Small intestine (tissue), 7 donors: ENCODE results near the gene STOX1. TPM values are rescaled to one million over a fixed set of nuclear protein-coding genes. Genes with fewer than 3 reads are reported as not detected.
A peak's percentile ranks its signal among the peaks of the same experiment; 100 is the strongest.
"Not testable (repeated sequence)": the region's sequence is repeated elsewhere in the genome, so short reads cannot be mapped to it uniquely, and the experiment has no call there.

Source experiments
- DNase-seq, 2 donors: peaks; one replicate each; pipeline versions ENCODE4 v3.0.0 to v3.0.0-alpha.2; 2013
- FAIRE-seq: peaks from 2 replicates; lab custom pipeline; 2012; peaks lifted over from hg19 to GRCh38; lab: Jason Lieb, UNC
- H3K27ac ChIP-seq, 3 donors: one replicate each; pipeline ENCODE4 v1.5.1; 2013; ENCODE audit warnings: low read length in 2 of 3, mild to moderate bottlenecking in 2 of 3, control low read depth in 1 of 3, inconsistent platforms in 1 of 3, low read depth in 1 of 3, moderate library complexity in 1 of 3
- H3K27me3 ChIP-seq, 3 donors: one replicate each; pipeline ENCODE4 v1.6.1; 2013; ENCODE audit warnings: low read length in 3 of 3, inconsistent platforms in 1 of 3; ENCODE audit not compliant: control insufficient read depth in 3 of 3, insufficient read depth in 3 of 3
- H3K36me3 ChIP-seq, 3 donors: one replicate each; pipeline ENCODE4 v1.6.1; 2013; ENCODE audit warnings: low read length in 3 of 3, inconsistent platforms in 1 of 3, low read depth in 1 of 3, mild to moderate bottlenecking in 1 of 3, moderate library complexity in 1 of 3; ENCODE audit not compliant: control insufficient read depth in 3 of 3, insufficient read depth in 2 of 3
- H3K4me1 ChIP-seq, 3 donors: one replicate each; pipeline ENCODE4 v1.6.1; 2013; ENCODE audit warnings: low read length in 2 of 3, inconsistent platforms in 1 of 3, low read depth in 1 of 3, mild to moderate bottlenecking in 1 of 3, moderate library complexity in 1 of 3; ENCODE audit not compliant: control insufficient read depth in 3 of 3, insufficient read depth in 2 of 3
- H3K4me3 ChIP-seq, 3 donors: one replicate each; pipeline ENCODE4 v1.5.1; 2013; ENCODE audit warnings: low read length in 3 of 3, control low read depth in 1 of 3, inconsistent platforms in 1 of 3, low read depth in 1 of 3, mild to moderate bottlenecking in 1 of 3, moderate library complexity in 1 of 3
- H3K9me3 ChIP-seq, 2 donors: one replicate each; pipeline ENCODE4 v1.6.1; 2013; ENCODE audit warnings: low read depth in 1 of 2, low read length in 1 of 2; ENCODE audit not compliant: control insufficient read depth in 2 of 2, insufficient read depth in 1 of 2
- WGBS, 3 donors: extraction: QIAGEN DNeasy Blood & Tissue Kit; methylation state at CpG; one replicate each; pipeline ENCODE4 v1.1.7; 2013; 5-methylcytosine and 5-hydroxymethylcytosine counted together
- polyA plus RNA-seq, 4 donors: library from polyadenylated mRNA; stranded (reverse) in 3 of 4; unstranded in 1 of 4; fragments of 200-250 nt in 3 of 4; fragments of 120-200 nt in 1 of 4; gene quantifications; one replicate each; pipeline versions ENCODE4 v1.2.1 to v1.2.3, GENCODE V29; 2013
- donor health status: healthy with polysubstance abuse.
- donor health status: control.
- donor health status: control.
- donor health status: Bipolar disorder and iron deficiency.
- donor health status: healthy.

Gene STOX1
- polyA plus RNA-seq, 4 donors, result 0.81 to 8.7 (median 2.5) TPM; not detected in 1

DNA sequence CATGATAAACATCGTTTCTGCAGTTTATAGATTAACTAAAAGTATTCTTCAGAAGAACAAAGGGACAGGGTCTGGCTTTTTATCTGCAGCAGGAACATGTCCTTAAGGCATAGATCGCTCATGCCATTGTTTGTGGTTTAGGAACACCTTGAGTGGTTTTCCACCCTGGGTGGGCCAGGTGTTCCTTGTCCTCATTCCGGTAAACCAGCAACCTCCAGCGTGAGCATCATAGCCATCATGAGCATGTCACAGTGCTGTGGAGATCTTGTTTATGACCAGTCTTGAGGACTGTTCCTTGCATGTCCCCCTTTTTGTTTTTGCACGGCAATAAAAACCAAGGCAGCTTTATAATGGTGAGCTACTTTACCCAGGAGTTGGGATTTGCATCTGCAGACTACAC is 33.9 kb downstream of the STOX1 start:
- Histone ChIP-seq H3K4me1 (no peaks in the 10 kb centered on the region), H3K27ac (no peak overlapping the region), H3K27me3 (no peaks in the 10 kb centered on the region), H3K9me3 (peaks cover 0 to 31% of the 10 kb centered on the region in 2 donors), H3K4me3 (no peak overlapping the region), H3K36me3 (peaks cover 0 to 3% (median 0%) of the 10 kb centered on the region in 3 donors)
- DNase-seq, result peak in 1 of 2 donors; percentile 45
- WGBS, 3 donors, result 91 to 93% (median 93%) methylated on average over 5 of the region's 5 CpGs
- FAIRE-seq, result no peak

DNA sequence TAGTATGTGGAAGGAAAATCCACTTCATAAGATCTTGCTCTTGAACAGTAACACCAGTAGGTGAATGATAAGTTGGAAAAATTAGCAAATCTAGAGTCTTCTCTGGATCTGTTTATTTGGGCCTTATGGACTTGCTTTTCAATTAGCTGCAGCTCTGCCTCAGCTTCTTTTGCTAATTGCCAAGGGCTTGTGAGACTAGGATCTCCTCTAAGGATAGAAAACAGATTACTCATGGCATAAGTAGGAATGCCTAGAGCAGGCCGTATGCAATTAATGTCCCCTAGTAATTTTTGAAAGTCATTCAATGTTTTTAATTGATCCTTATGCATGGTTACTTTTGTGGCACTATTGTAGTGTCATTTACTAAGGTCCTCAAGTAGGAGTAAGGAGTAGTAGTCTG is 37.3 kb downstream of the STOX1 start:
- H3K4me1 ChIP-seq, result no peaks in the 10 kb centered on the region
- FAIRE-seq (no peak), DNase-seq (no peak)
- no peak overlapping the region for H3K27ac ChIP-seq
- H3K27me3 ChIP-seq, result no peaks in the 10 kb centered on the region
- WGBS, 3 donors, result 89 to 94% (median 91%) methylated on average over 1 of the region's 1 CpG
- peaks cover 0 to 3% (median 0%) of the 10 kb centered on the region in 3 donors for H3K36me3 ChIP-seq
- no peak overlapping the region for H3K4me3 ChIP-seq
- H3K9me3 ChIP-seq, result peaks cover 0 to 48% of the 10 kb centered on the region in 2 donors

DNA sequence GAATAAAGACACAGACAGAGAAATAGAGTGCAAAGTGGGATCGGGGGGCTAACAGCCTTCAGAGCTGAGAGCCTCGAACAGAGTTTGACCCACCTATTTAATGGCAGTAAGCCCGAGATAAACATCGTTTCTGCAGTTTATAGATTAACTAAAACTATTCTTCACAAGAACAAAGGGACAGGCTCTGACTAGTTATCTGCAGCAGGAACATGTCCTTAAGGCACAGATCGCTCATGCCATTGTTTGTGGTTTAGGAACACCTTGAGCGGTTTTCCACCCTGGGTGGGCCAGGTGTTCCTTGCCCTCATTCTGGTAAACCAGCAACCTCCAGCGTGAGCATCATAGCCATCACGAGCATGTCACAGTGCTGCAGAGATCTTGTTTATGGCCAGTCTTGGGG is 40.8 kb downstream of the STOX1 start:
- Histone ChIP-seq H3K4me1 (peaks cover 0 to 17% (median 6%) of the 10 kb centered on the region in 3 donors), H3K9me3 (peaks cover 0 to 20% of the 10 kb centered on the region in 2 donors)
- not testable (repeated sequence) for DNase-seq, H3K27me3 ChIP-seq, FAIRE-seq, H3K4me3 ChIP-seq, H3K27ac ChIP-seq, H3K36me3 ChIP-seq
- 92 to 95% (median 94%) methylated on average over 8 of the region's 8 CpGs for WGBS, 3 donors

DNA sequence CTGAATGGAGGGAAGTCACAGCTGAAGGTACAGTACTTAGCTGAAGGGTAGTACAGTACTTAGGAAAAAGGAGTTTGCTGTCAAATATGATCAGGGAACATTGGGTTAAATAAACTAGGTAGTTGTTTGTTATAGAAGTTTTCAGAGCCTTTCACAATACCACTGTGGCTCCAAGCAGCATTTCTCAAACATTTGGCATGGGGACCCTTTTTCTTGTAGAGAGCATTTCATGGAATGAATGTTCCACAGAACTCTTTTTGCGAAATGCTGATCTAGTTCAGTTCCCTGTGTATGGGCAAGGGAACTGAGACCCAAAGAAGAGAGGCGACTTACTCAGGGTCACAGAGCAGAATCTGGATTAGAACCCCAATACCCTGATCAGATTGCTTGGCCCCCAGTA is 42.3 kb downstream of the STOX1 start:
- WGBS, 3 donors, result 68 to 93% (median 72%) methylated on average over 2 of the region's 2 CpGs
- Histone ChIP-seq H3K4me3 (no peak overlapping the region), H3K36me3 (no peaks in the 10 kb centered on the region), H3K27ac (no peak overlapping the region), H3K9me3 (peaks cover 0 to 19% of the 10 kb centered on the region in 2 donors), H3K4me1 (peaks cover 0 to 17% (median 6%) of the 10 kb centered on the region in 3 donors), H3K27me3 (no peaks in the 10 kb centered on the region)
- DNase-seq (no peak), FAIRE-seq (no peak)

DNA sequence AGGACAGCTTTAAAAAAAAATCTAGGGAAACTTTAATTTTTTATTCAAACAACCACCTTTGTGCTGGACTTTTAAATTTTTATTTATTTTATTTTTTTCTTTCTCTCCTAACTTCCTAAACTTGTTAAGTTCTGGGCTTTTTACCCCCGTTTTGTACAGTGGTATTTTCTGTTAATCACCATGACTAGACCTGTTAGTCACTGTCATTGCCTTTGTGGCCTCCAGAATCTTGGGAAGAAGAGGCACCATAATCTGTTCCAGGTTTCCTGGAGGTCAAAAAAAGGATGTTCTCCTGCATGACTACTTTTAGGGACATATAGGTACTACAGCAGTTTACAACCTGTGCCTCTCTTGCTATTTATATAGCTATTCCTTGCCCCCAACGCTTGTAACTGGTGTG is 42.7 kb downstream of the STOX1 start:
- DNase-seq (no peak), FAIRE-seq (no peak)
- H3K36me3 ChIP-seq, result no peaks in the 10 kb centered on the region
- WGBS, 3 donors, result 88 to 95% (median 89%) methylated on average over 2 of the region's 2 CpGs
- H3K9me3 ChIP-seq, result peaks cover 0 to 19% of the 10 kb centered on the region in 2 donors
- no peak overlapping the region for H3K4me3 ChIP-seq
- no peaks in the 10 kb centered on the region for H3K27me3 ChIP-seq
- H3K27ac ChIP-seq, result peak overlapping the region in 1 of 3 donors; percentile 75
- peaks cover 0 to 17% (median 6%) of the 10 kb centered on the region in 3 donors for H3K4me1 ChIP-seq

DNA sequence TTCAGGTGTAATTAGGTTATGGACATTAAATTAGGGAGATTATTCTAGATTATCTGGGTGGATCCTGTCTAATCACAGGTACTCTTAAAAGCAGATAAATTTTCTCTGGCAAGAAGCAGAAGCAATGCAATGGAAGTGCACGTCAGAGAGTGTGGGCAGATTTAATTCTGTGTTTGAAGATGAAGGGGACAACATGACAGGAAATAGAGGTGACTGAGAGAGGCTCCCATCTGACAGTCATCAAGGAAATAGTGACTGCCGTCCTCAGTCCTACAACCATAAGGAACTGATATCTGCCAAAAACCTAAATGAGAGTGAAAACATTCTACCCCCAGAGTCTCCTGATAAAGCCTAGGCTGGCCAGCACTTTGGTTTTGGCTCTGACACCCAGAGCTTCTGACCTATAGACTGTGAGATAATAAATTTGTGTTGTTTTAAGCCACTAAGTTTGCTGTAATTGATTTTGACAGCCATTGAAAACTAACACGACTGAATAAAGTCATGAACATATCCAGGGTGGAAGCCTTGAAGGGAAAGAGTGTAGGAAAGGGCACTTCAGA is 43.3 kb downstream of the STOX1 start:
- Histone ChIP-seq H3K27me3 (no peaks in the 10 kb centered on the region), H3K4me1 (peaks cover 0 to 21% (median 6%) of the 10 kb centered on the region in 3 donors), H3K4me3 (no peak overlapping the region), H3K36me3 (no peaks in the 10 kb centered on the region), H3K9me3 (peaks cover 0 to 19% of the 10 kb centered on the region in 2 donors), H3K27ac (peak overlapping the region in 2 of 3 donors; percentile 75 to 83)
- DNase-seq (no peak), FAIRE-seq (no peak)
- 31 to 36% (median 36%) methylated on average over 3 of the region's 3 CpGs for WGBS, 3 donors

DNA sequence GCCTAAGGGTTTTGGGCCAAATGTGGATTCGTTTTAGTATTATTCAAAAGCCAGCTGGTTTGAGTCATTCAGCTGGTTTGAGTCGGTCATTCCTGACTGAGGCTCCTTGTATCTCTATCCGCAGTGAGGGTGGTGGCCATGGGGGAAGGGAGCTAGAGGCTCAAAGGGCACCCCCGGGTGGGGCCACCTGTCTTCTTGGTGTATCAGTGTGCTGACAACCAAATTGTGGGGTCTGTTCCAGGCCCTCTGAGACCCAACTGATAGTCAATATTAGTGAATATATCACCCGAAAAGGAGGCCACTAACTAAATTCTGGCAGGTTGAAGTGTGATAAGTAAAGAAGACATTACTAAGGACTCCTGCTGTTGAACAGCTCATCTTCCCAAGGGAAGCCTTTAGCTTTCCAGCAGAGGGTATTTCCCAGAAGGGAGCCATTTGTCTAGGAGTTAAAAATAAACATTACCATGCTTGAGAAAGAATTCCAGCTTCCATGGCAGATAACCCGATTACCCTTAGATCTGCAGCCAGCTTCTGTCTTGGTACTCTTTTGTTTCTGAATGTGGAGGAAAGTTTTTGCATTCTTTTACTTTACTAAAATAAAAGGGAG is 43.9 kb downstream of the STOX1 start:
- peaks cover 0 to 27% (median 6%) of the 10 kb centered on the region in 3 donors for H3K4me1 ChIP-seq
- no peaks in the 10 kb centered on the region for H3K27me3 ChIP-seq
- H3K9me3 ChIP-seq, result peaks cover 0 to 19% of the 10 kb centered on the region in 2 donors
- DNase-seq, result peak; percentile 44 to 78
- H3K4me3 ChIP-seq, result no peak overlapping the region
- no peaks in the 10 kb centered on the region for H3K36me3 ChIP-seq
- no peak for FAIRE-seq
- peak overlapping the region in 2 of 3 donors; percentile 75 to 83 for H3K27ac ChIP-seq
- 29 to 38% (median 36%) methylated on average over 6 of the region's 6 CpGs for WGBS, 3 donors

DNA sequence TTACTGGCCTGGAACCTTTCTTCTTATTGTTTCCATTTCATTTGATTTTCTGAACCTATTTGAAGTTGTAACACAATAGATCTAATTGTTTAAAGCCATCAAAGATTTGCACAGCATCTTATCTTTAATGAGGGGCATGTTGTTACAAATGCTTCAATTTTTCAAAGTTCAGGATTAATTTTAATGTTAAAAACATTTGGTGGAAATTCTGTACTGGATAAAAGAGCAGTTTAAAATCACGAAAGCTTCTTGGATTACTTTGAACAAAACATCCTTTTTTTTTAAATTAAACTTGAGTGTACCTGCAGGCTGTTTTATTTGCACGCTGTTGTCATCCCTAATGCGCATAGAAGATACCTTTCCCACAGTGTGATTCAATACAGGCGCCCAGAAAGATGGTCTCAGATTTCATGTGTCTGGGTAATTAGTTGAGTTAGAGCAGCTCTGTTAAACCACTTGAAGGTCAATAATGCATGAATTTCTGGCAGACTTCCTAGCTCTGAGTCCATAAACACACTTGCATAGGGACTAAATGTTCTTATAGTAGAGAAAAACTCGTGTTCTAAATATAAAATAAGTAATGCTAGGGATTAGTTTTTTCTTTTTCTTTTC is 44.5 kb downstream of the STOX1 start:
- Histone ChIP-seq H3K27me3 (no peaks in the 10 kb centered on the region), H3K9me3 (peaks cover 0 to 15% of the 10 kb centered on the region in 2 donors), H3K4me3 (no peak overlapping the region), H3K27ac (peak overlapping the region in 1 of 3 donors; percentile 75), H3K4me1 (peaks cover 0 to 30% (median 6%) of the 10 kb centered on the region in 3 donors), H3K36me3 (no peaks in the 10 kb centered on the region)
- WGBS, 3 donors, result 46 to 54% (median 52%) methylated on average over 5 of the region's 5 CpGs
- peak; percentile 17 to 42 for DNase-seq
- no peak for FAIRE-seq
